Head of caudate nucleus (tissue), 42 donors: ENCODE data around the gene PAFAH1B1.
A peak's percentile ranks its signal among the peaks of the same experiment; 100 is the strongest.

Experiments
- DNase-seq, 42 donors: peaks; one replicate each; pipeline versions ENCODE4 v3.0.0 to v3.0.0-alpha.2; 2020 to 2021; ENCODE audit warnings: mixed read lengths in 7 of 42
- intact Hi-C: fragments of 100-400 bp; cut with DNase I; formaldehyde crosslinking; loops from one replicate; pipeline ENCODE4 v1.15.0; 2022

The PAFAH1B1 gene

DNA sequence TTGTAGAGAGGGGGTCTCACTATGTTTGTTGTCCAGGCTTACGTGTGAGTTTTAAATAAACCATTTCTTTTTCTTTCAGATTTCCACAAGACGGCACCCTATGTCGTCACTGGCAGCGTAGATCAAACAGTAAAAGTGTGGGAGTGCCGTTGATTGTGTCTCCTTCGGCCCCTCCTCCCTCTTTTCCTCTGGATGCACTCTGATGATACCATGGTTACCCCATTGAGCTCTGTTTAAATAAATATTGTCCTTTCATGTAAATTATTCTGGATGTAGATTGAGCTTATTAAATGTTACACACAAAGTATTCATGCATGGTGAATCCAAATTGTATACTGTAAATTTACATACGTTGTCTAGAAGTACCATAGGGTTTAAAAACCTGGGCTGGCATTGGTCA is 88.2 kb downstream of the PAFAH1B1 start:
- DNase-seq: no peak
- intact Hi-C loops: no loop called here

DNA sequence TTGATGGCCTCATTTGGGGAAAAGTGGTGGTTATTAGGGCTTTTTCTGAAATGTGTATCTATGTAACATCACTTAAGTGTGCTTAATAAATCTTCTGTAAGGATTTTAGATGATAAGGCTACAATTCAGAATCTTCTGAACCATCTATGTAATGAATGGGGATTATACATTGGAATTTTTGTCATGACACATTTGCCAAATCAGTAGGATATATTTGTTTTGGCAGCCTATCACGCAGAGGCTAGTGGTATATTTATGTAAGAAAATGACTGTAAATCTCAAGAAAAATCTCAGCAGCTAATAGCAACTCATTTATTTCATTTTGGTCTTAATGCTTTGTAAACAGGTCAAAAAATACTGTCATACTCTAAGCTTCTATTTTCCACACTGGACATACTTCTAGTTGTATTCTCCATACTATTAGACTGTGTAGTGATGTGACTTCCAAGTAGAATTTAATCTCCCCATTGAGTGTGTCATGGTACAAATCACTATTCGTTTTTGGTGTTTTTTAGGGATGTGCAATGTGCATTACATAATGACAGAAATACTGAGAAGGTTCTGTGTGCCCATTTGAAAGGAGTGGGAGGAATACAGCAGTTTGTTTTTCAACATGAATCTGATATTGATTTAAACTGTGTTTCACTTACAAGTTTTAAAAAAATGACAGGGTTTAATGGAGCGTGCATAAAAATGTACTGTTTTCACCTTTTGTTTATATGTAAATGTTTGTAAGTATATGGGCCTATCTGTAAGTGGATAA is 88.9 kb downstream of the PAFAH1B1 start:
- DNase-seq: no peak
- intact Hi-C loops: no loop called here

GRCh38 chr17:2683912-2684311 is 90.5 kb downstream of the PAFAH1B1 start:
- intact Hi-C loops: no loop called here
- peak in 1 of 42 donors; percentile 12 for DNase-seq

- DNase-seq: peak in 4 of 42 donors; percentile 15 to 34 (median 26)
- intact Hi-C loops: no loop called here
Observed at GRCh38 chr17:2684549-2684948, 91.1 kb downstream of the PAFAH1B1 start.

GRCh38 chr17:2685696-2686095 is 92.2 kb downstream of the PAFAH1B1 start:
- intact Hi-C loops: no loop called here
- DNase-seq: peak in 8 of 42 donors; percentile 8 to 45 (median 27)

DNA sequence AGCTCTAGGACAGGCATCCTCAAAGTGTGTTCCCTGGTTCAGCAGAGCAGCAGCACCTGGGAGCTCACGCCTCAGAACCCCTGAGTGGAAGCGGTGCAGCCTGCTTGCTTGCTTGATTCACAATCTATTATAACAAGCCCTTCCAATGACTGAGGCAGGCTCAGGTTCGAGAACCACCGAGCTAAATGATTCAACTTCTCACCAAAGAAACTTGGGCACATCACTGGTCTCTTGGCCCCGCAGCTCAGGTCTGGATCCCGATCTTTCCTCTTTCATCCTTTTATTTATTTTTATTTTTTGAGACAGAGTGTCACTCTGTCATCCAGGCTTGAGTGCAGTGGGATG is 93.6 kb downstream of the PAFAH1B1 start:
- intact Hi-C loops: no loop called here
- peak in 2 of 42 donors; percentile 8 to 28 for DNase-seq

- peak in 14 of 42 donors; percentile 6 to 49 (median 29) for DNase-seq
- intact Hi-C loops: no loop called here
Observed at GRCh38 chr17:2688351-2689342, 95.2 kb downstream of the PAFAH1B1 start.

GRCh38 chr17:2689411-2690164 is 96.1 kb downstream of the PAFAH1B1 start:
- intact Hi-C loops: no loop called here

DNA sequence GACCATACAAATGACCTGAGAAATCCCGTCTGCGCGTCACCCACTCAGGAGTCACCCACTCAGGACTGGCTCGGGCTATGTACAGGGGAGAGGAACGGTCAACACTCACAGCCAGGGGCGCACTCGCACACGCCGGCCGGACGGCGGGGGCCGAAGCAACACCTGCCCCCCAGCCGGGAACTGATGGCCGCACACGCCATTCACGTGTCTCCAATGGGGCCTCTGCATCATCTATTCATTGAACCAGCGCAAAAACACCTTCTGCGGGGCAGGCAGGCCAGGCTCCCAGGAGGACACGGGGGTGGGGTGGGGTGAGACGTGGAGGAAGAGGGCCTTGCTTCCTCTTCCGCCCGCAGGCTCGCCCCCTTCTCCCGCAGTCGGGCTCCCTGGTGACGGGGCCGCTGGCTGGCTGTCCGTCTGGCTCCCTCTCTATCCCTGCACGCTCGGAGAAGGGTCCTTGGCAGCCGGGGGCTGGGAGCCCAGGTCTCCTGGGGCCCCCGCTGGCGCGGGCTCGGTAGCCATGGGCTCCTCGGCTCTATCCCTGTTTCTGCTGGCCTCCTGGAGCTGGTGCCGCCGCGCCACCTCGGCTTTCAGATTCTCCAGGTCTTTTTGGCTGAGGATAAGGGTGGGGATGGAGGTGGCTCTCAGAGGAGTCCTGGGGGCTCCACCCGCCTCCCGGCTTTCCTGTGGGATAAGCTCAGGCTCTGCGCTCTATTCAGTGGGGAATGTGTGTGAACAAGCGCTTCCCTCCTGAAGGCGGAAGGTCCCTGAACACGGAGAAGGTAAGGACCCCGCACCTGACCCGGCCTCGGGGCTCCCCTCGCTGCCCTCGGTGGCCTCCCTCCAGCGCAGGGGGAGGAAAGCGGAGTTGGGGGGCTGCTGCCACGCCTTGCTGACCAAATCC is 97.0 kb downstream of the PAFAH1B1 start:
- intact Hi-C loops: no loop called here
- peak in 12 of 42 donors; percentile 4 to 36 (median 17) for DNase-seq

More at GRCh38 chr17:2689411-2690164, 96.1 kb downstream of the PAFAH1B1 start:
- peak in 12 of 42 donors; percentile 8 to 43 (median 24) for DNase-seq

- DNase-seq: peak in 15 of 42 donors; percentile 4 to 34 (median 11)
- intact Hi-C loops: no loop called here
Observed at GRCh38 chr17:2691069-2691871, 97.8 kb downstream of the PAFAH1B1 start.

GRCh38 chr17:2691965-2692780 is 98.7 kb downstream of the PAFAH1B1 start:
- intact Hi-C loops: no loop called here
- DNase-seq: peak in 16 of 42 donors; percentile 2 to 34 (median 8)

GRCh38 chr17:2692781-2693135 is 99.3 kb downstream of the PAFAH1B1 start:
- peak in 4 of 42 donors; percentile 5 to 14 (median 8) for DNase-seq
- intact Hi-C loops: no loop called here

GRCh38 chr17:2693561-2694380 is 100.3 kb downstream of the PAFAH1B1 start:
- intact Hi-C loops: no loop called here
- peak in 16 of 42 donors; percentile 2 to 30 (median 10) for DNase-seq

DNA sequence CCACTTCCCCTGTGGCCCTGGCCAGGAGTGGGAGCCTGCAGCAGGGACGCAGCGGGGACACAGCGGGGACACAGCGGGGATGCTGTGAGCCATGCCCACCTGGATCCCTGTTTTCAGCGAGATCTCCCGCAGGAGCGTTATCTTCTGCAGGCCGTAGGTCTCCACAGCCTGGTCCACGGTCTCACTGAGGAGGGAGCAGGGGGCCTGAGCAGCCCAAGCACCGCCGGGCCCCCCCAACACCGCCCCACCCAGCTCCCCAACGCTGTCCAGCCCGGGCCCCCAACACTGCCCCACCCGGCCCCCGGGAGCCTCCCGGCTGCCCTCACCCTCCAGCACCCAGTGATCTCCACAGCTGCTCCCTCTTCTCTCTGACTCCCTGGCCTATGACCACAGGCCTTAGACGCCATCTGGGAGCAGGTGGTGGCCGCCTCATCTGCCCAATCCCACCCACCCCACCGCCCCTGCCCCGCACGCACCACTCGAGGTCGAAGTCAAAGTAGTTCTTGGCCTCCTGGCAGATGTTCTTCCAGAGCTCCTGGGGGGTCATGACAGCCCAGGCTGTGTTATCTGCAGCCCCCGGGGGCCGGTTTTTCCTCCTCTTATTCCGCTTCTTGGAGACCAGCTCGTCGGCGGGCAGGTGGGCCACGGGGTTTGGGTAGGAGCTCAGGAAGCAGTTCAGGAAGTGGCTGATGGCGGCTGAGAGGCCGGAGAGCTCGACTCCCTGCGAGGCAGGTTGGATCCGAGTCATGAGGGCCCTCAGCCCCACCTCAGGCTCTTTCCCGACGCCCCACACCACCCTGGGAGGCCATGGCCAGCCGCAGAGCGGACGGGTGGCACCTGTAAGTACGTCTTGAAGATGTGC is 101.2 kb downstream of the PAFAH1B1 start:
- DNase-seq: peak in 14 of 42 donors; percentile 1 to 30 (median 8)
- intact Hi-C loops: no loop called here
